Sigmoid colon (tissue), 4 donors: ENCODE measurements around the gene PPP4R3B.

Experiments used
- EP300 ChIP-seq, 4 donors: sonication (generic); formaldehyde crosslinking; IDR thresholded peaks; one replicate each; pipeline ENCODE4 v1.6.1; 2017; ENCODE audit warnings: antibody characterized with exemption in 4 of 4
- POLR2A ChIP-seq, 2 donors: fragments of 450-650 bp; IDR thresholded peaks; one replicate each; pipeline ENCODE4 v1.6.1; 2016; ENCODE audit warnings: antibody characterized with exemption in 2 of 2, mild to moderate bottlenecking in 2 of 2, moderate library complexity in 2 of 2
- POLR2AphosphoS5 ChIP-seq, 4 donors: sonication (generic); formaldehyde crosslinking; IDR thresholded peaks; one replicate each; pipeline ENCODE4 v1.6.1; 2017; ENCODE audit warnings: antibody characterized with exemption in 4 of 4
- TF ChIP-seq, protein P1 (sequence below), 4 experiments: fragments of 450-650 bp in 3 of 4; fragments of 200-600 bp in 1 of 4; IDR thresholded peaks; one replicate each; pipeline ENCODE4 v1.5.1; 2016 to 2019; ENCODE audit warnings: antibody characterized with exemption in 4 of 4, mild to moderate bottlenecking in 3 of 4, moderate library complexity in 2 of 4

DNA sequence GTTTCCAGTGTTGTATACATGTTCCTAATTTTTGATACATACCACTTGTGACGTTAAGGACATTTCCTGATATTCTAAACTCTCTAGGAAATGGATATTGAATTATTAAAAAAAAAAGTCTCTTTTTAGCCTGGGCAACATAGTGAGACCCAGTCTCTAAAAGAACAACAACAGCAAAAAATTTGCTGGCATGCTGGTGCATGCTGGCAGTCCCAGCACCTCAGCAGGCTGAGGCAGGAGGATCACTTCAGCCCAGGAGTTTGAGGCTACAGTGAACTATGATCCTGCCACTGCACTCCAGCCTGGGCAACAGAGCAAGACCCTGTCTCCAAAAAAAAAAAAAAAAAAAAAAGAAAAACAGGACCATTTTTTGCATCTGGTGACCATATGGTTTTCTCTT, 10.5 kb upstream of the PPP4R3B start:
- TF ChIP-seq, protein P1, sequence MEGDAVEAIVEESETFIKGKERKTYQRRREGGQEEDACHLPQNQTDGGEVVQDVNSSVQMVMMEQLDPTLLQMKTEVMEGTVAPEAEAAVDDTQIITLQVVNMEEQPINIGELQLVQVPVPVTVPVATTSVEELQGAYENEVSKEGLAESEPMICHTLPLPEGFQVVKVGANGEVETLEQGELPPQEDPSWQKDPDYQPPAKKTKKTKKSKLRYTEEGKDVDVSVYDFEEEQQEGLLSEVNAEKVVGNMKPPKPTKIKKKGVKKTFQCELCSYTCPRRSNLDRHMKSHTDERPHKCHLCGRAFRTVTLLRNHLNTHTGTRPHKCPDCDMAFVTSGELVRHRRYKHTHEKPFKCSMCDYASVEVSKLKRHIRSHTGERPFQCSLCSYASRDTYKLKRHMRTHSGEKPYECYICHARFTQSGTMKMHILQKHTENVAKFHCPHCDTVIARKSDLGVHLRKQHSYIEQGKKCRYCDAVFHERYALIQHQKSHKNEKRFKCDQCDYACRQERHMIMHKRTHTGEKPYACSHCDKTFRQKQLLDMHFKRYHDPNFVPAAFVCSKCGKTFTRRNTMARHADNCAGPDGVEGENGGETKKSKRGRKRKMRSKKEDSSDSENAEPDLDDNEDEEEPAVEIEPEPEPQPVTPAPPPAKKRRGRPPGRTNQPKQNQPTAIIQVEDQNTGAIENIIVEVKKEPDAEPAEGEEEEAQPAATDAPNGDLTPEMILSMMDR (IDR thresholded peaks at IDR 0.05): no peak
- TF ChIP-seq POLR2A (IDR thresholded peaks at IDR 0.05) (no peak), EP300 (IDR thresholded peaks at IDR 0.05) (no peak), POLR2AphosphoS5 (IDR thresholded peaks at IDR 0.05) (no peak)
